Measurements from ENCODE around the gene AQP5.

Gene AQP5

GRCh38 chr12:49932533-49933130 is 29.0 kb upstream of the AQP5 start:
- no peak for DNase-seq

GRCh38 chr12:49933796-49934195 is 27.9 kb upstream of the AQP5 start:
- no peak for DNase-seq

GRCh38 chr12:49934505-49934904 is 27.2 kb upstream of the AQP5 start:
- no peak for DNase-seq

DNA sequence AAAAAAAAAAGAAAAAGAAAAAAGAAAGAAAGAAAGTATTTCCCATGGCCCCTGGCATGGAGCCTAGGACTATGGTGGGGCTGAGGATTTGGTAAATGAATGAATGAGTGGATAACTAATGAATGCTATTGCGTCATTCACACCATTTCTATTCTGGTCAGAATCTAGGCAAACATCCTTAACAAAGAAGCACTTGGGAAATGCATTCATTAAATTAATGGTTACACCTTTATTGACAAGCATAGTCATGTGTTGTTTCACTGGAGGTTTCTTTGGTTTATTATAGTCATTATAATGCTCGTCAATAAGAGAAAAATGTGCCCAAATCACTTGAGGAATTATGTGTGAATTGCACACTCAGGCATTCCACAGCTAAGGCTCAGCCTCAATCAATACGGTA is 24.7 kb upstream of the AQP5 start:
- no peak for DNase-seq

DNA sequence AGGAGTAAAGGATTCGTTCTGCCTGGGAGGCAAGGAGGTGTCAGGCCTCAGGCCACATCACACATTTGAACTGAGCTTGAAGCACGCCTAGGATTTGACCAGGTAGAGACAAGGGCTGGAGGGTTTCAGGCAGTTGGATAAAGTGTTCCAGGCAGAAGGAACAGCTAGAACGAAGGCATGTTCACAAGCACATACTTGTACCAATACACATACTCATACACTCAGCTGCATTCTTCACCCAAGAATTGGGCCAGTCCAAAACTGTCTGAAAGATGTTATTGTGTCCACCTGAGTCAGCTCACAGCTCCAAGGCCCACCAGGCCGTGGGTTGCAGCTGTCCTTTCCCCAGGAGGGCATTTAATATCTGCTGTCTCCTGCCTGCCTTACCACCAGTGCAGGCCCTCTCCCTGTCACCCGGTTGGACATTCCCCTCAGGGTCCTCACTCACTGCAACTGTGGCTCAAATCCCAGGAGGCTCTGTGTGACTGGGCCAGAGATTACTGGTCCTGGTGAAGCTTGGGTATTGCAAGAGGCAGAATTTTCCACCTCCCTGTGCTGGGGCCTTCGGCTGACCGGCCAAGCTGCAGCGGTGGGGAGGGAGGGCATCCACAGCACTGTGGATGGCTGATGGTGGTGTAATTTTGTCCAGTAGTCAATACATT is 23.9 kb upstream of the AQP5 start:
- no peak for DNase-seq

DNA sequence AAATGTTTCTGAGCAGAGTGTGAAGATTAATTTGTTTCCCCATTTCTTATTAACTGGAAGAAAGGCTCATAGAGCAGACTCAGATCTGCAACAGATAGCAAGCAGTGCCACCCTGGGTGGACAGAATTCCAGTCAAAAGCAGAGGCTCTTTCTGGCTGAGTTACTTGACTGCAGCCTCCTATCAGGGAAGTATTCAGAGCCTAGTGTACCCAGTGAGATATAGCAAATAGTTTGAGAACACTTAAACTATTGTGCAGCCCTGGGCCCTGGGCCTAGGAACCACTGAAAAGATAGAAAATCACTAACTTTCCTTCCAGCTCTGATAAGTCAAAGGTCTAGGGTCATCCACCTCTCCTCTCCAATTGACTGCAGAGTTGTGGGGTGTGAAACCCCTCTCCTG is 22.4 kb upstream of the AQP5 start:
- DNase-seq = no peak

DNA sequence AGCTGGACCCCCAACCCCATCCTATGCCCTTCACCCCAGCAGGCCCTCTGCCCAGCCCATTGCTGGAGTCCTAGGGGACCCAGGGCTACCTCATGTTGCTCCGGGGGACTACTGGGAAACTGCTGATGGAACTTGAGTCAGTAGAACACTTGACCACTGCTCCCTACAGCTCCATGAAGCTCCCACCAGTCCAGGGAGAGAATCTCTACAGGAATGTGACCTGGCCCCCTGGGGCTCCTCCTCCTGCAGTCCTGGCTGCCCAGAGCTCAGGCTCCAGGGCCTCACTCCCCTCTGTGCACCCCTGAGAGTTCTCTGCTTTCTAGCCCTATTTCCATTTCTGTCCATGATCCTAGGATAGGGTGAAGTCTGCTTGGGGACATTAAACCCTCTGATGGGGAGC is 22.0 kb upstream of the AQP5 start:
- DNase-seq = no peak

GRCh38 chr12:49941556-49942511 is 19.8 kb upstream of the AQP5 start:
- DNase-seq = no peak

- DNase-seq = no peak
Observed at GRCh38 chr12:49942512-49942893, 19.2 kb upstream of the AQP5 start.

GRCh38 chr12:49942921-49943624 is 18.6 kb upstream of the AQP5 start:
- no peak for DNase-seq

DNA sequence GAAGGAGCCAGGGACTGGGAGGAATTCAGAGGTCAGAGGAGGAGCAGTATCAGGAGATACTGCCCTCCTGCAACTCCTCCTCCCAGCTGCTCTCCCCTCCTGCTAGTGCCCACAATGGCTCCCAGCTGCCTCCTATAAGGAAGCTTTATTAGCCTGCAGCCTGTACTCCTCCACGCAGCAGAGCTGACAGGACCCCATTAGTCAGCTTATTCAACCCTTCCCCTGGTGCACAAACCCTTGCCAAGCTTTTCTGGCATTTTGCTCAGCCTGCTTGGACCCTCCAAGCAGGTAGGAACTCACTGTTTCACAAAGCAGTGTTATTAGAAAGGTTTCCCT is 18.1 kb upstream of the AQP5 start:
- DNase-seq = no peak

GRCh38 chr12:49944046-49944445 is 17.6 kb upstream of the AQP5 start:
- no peak for DNase-seq

DNA sequence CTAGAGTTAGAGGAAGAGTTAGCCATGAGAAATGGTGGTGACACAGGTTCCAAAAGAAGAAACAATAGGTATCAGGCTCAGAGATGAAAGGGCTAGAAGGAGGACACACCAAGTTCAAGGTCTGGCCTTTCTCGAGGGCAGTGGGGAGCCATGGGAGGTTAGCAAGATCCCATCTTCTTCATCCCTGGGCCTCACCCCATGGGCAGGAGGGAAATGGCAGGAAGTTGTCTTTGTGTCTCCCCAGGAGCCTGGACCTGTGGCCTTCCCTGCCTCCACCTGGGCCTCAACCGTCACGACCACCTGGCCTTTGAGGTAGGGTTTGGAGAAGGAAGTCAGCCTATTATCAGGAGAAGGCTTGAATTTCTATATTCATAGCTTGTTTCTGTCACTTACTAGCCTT is 17.0 kb upstream of the AQP5 start:
- DNase-seq = no peak

GRCh38 chr12:49945394-49946080 is 16.1 kb upstream of the AQP5 start:
- DNase-seq = peak; percentile 93

DNA sequence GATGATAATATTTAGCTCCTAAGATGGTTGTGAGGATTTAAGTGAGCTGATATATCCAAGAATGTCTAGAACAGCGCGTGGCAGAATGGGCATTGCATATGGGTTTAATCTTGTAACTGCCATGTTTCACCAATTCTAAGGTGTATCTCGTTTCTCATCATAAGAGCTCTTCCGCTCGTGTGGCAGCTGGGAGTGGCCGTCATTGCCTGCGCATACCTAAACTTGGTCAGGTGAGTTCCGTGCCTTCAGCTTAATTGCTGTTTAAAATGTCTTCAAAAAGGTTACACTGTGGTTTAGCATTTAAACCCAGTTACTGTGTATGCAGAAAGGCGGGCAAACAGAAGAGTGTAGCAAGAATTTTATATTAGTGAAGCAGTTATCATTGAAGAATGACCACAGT is 15.6 kb upstream of the AQP5 start:
- no peak for DNase-seq

DNA sequence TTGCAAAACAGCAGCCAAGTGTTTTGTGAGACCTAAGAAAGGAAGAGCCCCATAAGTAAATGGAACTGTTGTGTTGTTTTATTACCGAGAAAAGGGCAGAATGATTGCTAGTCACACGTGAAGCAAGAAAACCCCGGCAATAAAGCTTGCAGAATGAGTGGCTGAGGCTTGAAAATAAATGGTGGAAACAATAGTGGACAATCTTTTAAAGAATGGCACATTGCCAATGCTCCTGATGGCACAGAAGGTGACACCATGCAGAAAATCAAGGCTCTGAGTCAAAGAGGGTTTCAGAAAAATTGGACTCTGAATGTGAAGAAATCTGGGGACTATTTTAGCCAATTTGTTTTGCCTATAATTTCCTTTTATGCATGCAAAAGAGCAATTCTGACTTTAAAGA is 15.2 kb upstream of the AQP5 start:
- DNase-seq = no peak

DNA sequence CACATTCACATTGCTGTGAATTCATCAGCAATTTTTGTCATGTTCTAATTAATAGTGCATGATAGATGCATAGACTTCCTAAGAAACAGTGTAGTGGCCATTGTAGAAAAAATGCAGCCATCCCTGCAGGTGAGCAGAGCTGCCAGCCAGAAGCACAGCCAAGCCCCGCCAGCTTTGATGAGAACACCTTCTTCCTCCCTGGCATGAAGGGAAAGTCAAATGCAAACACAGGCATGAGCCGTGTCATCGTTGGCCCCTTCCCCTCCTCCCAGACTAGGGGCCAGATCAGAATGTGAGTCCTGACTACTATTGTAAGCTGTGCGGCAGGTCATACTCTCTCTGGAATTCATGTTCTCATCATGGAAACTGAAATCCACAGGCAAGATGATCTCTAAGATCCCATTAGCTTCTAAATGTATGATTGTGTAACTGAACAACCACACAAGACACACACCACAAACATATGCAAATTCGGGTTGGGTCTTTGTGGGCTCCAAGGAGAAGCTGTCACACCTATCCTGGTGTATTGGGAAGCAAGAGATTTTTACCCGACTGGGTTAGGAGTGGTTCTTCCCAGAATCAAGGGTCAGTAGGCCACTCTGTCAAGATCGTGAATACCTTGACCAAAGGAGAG is 14.0 kb upstream of the AQP5 start:
- DNase-seq = no peak

GRCh38 chr12:49948866-49949845 is 12.5 kb upstream of the AQP5 start:
- no peak for DNase-seq

DNA sequence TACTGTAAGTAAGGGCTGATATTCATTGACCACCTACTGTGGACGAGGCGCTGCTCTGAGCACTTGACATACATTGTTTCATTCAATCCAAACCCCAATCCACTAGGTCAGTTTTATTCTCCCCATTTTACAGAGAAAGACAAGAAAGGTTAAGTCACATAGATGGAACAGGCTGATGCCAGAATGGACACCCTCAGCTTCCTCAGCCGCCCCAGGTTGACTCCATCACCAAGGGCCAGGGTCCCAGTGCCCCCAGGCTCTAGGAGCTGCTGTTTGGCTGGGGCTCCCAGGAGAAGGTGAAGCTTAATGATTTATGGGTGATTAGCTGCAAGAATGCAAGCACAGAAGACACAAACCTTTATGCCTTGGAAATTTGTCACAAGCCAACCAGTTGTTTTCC is 11.8 kb upstream of the AQP5 start:
- no peak for DNase-seq

DNA sequence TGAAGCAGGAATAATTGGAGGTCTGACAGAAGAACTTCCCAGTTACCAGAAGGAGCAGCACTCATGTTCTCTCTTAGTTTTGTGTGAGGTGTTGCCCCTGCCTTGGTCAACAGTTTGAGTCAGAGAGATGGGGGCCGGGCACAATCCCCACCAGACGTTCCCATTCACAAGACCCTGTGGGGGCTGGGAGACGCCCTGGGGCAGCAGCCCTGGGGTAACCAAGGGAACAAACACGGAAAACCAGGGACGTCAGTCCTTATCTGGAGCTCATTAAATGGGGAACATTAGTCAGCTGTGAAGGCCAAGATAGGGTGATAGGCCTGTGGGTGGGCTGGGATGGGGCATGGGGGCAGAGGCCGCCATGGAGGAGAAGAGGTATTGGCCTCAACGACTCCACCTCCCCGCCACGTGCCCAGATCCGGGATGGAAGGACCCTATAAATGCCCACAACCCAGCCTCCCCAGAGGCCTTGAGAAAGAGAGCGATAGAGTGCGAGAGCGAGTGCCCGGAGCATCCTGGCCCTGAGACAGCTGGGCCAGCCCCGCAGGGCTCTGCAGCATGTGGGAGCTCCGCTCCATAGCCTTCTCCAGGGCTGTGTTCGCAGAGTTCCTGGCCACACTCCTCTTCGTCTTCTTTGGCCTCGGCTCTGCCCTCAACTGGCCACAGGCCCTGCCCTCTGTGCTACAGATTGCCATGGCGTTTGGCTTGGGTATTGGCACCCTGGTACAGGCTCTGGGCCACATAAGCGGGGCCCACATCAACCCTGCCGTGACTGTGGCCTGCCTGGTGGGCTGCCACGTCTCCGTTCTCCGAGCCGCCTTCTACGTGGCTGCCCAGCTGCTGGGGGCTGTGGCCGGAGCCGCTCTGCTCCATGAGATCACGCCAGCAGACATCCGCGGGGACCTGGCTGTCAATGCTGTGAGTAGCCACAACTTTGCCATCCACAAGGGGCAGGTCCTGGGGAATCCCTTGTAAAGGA is 11.1 kb upstream of the AQP5 start, which contains the start of gene AQP2:
Gene AQP2 (plus strand): TSS at position 465 of the 979 bp plus-strand sequence. CDS start 94 bp downstream, at position 559.
- no peak for DNase-seq
